ENCODE measurements around the gene TATDN2. TPM values are rescaled to one million over a fixed set of nuclear protein-coding genes. Genes with fewer than 3 reads are reported as not detected.
"Not testable (repeated sequence)": the region's sequence is repeated elsewhere in the genome, so short reads cannot be mapped to it uniquely, and the experiment has no call there.

Gene TATDN2
- total and polyA plus RNA-seq, 8 donors = 29.1 to 42.1 (median 36.1) TPM

- Histone ChIP-seq H3K4me3 (no peak overlapping the region), H3K27me3 (no peaks in the 10 kb centered on the region), H3K27ac (no peak overlapping the region), H3K9me3 (no peaks in the 10 kb centered on the region), H3K4me1 (peaks cover 0 to 13% of the 10 kb centered on the region in 2 donors), H3K36me3 (peaks cover 0 to 75% of the 10 kb centered on the region in 2 donors)
- DNase-seq (no peak), ATAC-seq (no peak)
- no peak for TF ChIP-seq CTCF (IDR thresholded peaks at IDR 0.05)
- intact Hi-C loops (cut with DNase I) = no loop called here
Measured at GRCh38 chr3:10262027-10262426, 13.8 kb downstream of the TATDN2 start.

GRCh38 chr3:10263646-10264363 is 15.5 kb downstream of the TATDN2 start:
- intact Hi-C loops (cut with DNase I) = no loop called here
- Histone ChIP-seq H3K4me1 (peaks cover 0 to 23% of the 10 kb centered on the region in 2 donors), H3K9me3 (no peaks in the 10 kb centered on the region), H3K27ac (no peak overlapping the region), H3K27me3 (no peaks in the 10 kb centered on the region), H3K4me3 (no peak overlapping the region), H3K36me3 (peaks cover 0 to 68% of the 10 kb centered on the region in 2 donors)
- peak; percentile 27 to 43 for TF ChIP-seq CTCF (IDR thresholded peaks at IDR 0.05)
- peak; percentile 65 for ATAC-seq
- DNase-seq = no peak

GRCh38 chr3:10265833-10266232 is 17.6 kb downstream of the TATDN2 start:
- intact Hi-C loops (cut with DNase I) = no loop called here
- no peak for ATAC-seq

GRCh38 chr3:10266936-10267335 is 18.7 kb downstream of the TATDN2 start:
- H3K27me3 ChIP-seq; ATAC-seq; DNase-seq; intact Hi-C loops (cut with DNase I); H3K4me3 ChIP-seq; H3K27ac ChIP-seq; H3K9me3 ChIP-seq: not testable (repeated sequence)
- peaks cover 0 to 23% of the 10 kb centered on the region in 2 donors for H3K4me1 ChIP-seq
- H3K36me3 ChIP-seq = peaks cover 0 to 68% of the 10 kb centered on the region in 2 donors

More at GRCh38 chr3:10265833-10266232, 17.6 kb downstream of the TATDN2 start:
- Histone ChIP-seq H3K27ac (no peak overlapping the region), H3K27me3 (no peaks in the 10 kb centered on the region), H3K4me1 (peaks cover 0 to 23% of the 10 kb centered on the region in 2 donors), H3K4me3 (no peak overlapping the region), H3K36me3 (peaks cover 0 to 68% of the 10 kb centered on the region in 2 donors), H3K9me3 (no peaks in the 10 kb centered on the region)
- DNase-seq = no peak
- no peak for TF ChIP-seq CTCF (IDR thresholded peaks at IDR 0.05)

- peaks cover 0 to 69% of the 10 kb centered on the region in 2 donors for H3K36me3 ChIP-seq
- ATAC-seq = no peak
Measured at GRCh38 chr3:10268116-10268515, 19.9 kb downstream of the TATDN2 start.

More at GRCh38 chr3:10268116-10268515, 19.9 kb downstream of the TATDN2 start:
- H3K4me1 ChIP-seq = peaks cover 0 to 30% of the 10 kb centered on the region in 2 donors
- no peak overlapping the region for H3K4me3 ChIP-seq
- H3K27me3 ChIP-seq = no peaks in the 10 kb centered on the region
- no peak for TF ChIP-seq CTCF (IDR thresholded peaks at IDR 0.05)
- intact Hi-C loops (cut with DNase I) = no loop called here
- H3K27ac ChIP-seq = no peak overlapping the region
- H3K9me3 ChIP-seq = no peaks in the 10 kb centered on the region
- no peak for DNase-seq

All from left lung (tissue), 10 donors.